HepG2 (cell line): ENCODE data around the gene PRPF18. TPM values are rescaled to one million over a fixed set of nuclear protein-coding genes. Genes with fewer than 3 reads are reported as not detected.

ENCODE experiments used
- ATF1 ChIP-seq: IDR thresholded peaks from 2 replicates; pipeline ENCODE4 v1.6.1; 2016; ENCODE audit warnings: mild to moderate bottlenecking, control low read depth
- MTA3 ChIP-seq: sonication (generic); formaldehyde crosslinking; IDR thresholded peaks from 2 replicates; pipeline ENCODE4 v1.4.0; 2020; ENCODE audit warnings: missing genetic modification reagents
- MYC ChIP-seq: sonication (generic); formaldehyde crosslinking; IDR thresholded peaks from 2 replicates; pipeline ENCODE4 v1.9.0; 2021; ENCODE audit warnings: missing genetic modification reagents, borderline replicate concordance
- POLR2AphosphoS5 ChIP-seq: IDR thresholded peaks from 2 replicates; pipeline ENCODE4 v1.6.1; 2012; ENCODE audit warnings: low read depth, low read length
- RERE ChIP-seq: IDR thresholded peaks from 2 replicates; pipeline ENCODE4 v1.6.1; 2016; ENCODE audit warnings: low read depth, missing genetic modification reagents, missing compliant biosample characterization
- SKI ChIP-seq: fragments of 450-650 bp; IDR thresholded peaks from one replicate; pipeline ENCODE4 v1.6.1; 2018; ENCODE audit warnings: mild to moderate bottlenecking; ENCODE audit not compliant: partially characterized antibody
- ZKSCAN1 ChIP-seq: fragments of 150-350 bp; IDR thresholded peaks from 2 replicates; pipeline ENCODE4 v1.6.1; 2014; ENCODE audit warnings: low read length
- ZNF3 ChIP-seq: IDR thresholded peaks from 2 replicates; pipeline ENCODE4 v1.7.0; 2017; ENCODE audit warnings: inconsistent platforms
- ZNF543 ChIP-seq: sonication (generic); formaldehyde crosslinking; IDR thresholded peaks from 2 replicates; pipeline ENCODE4 v1.4.0; 2020; ENCODE audit warnings: mild to moderate bottlenecking, missing genetic modification reagents
- ZNF552 ChIP-seq: sonication (generic); formaldehyde crosslinking; IDR thresholded peaks from 2 replicates; pipeline ENCODE4 v1.9.0; 2022; ENCODE audit warnings: missing genetic modification reagents, mild to moderate bottlenecking, borderline replicate concordance
- ZNF556 ChIP-seq: sonication (generic); formaldehyde crosslinking; IDR thresholded peaks from 2 replicates; pipeline ENCODE4 v1.4.0; 2020; ENCODE audit warnings: mild to moderate bottlenecking, missing genetic modification reagents, borderline replicate concordance
- ZSCAN30 ChIP-seq: sonication (generic); formaldehyde crosslinking; IDR thresholded peaks from 2 replicates; pipeline ENCODE4 v1.5.0; 2020; ENCODE audit warnings: mild to moderate bottlenecking, missing genetic modification reagents
- polyA plus RNA-seq, 8 experiments: library from polyadenylated mRNA; depleted of rRNA in 3 of 8; stranded (reverse) in 7 of 8; unstranded in 1 of 8; fragments of >200 nt; fragmentation: Illumina TruSeq in 4 of 8; extraction: Trizol in 4 of 8; gene quantifications; 2 replicates each; pipeline versions ENCODE4 v1.2.1 to v1.2.3, GENCODE V29; 2011 to 2016; ENCODE audit warnings: low read depth in 4 of 8, missing spikeins in 1 of 8, mixed read lengths in 1 of 8; ENCODE audit not compliant: insufficient read depth in 1 of 8
- total RNA-seq, 5 experiments: library from RNA; depleted of rRNA; stranded (reverse); fragments of >200 nt; fragmentation: Illumina TruSeq; extraction: Trizol; gene quantifications; 2 replicates each; pipeline ENCODE4 v1.2.3, GENCODE V29; 2016; ENCODE audit warnings: low read depth in 1 of 5

Gene PRPF18
- total and polyA plus RNA-seq, 2 of the 13 experiments (the other 11 are each of a cell fraction or from before 2014, with no cell fraction given): 6.1 to 17.2 TPM

- TF ChIP-seq MTA3 (CRISPR knock-in tag): no peak
- no peak for TF ChIP-seq ATF1
- TF ChIP-seq ZNF543 (CRISPR knock-in tag): no peak
- no peak for TF ChIP-seq ZKSCAN1
- TF ChIP-seq ZNF556 (CRISPR knock-in tag): no peak
- TF ChIP-seq POLR2AphosphoS5: no peak
- TF ChIP-seq MYC (CRISPR knock-in tag): no peak
- TF ChIP-seq RERE (CRISPR knock-in tag): no peak
- no peak for TF ChIP-seq SKI
- no peak for TF ChIP-seq ZSCAN30
- no peak for TF ChIP-seq ZNF552 (CRISPR knock-in tag)
- no peak for TF ChIP-seq ZNF3 (CRISPR knock-in tag)
These were observed 74.5 kb downstream of the PRPF18 start (continued) for GRCh38 chr10:13661256-13661655.
